HepG2 (cell line): ENCODE data around the gene CNNM1. TPM values are rescaled to one million over a fixed set of nuclear protein-coding genes. Genes with fewer than 3 reads are reported as not detected.

Experiments used
- ATAC-seq: fragments of 200-7000 bp; cut with Tn5 transposase; 3 replicates; pipeline ENCODE4 v1.9.1; 2020; ENCODE audit warnings: mild to moderate bottlenecking, moderate library complexity
- BruUV-seq: library from RNA; stranded (reverse); fragments of 400-500 nt; replicated peaks from 2 replicates; lab custom pipeline; 2021; lab: Mats Ljungman, UMichigan
- CTCF ChIA-PET: fragments of 300-600 bp; formaldehyde crosslinking; extraction: SDS; loops from one replicate; lab custom pipeline; 2021; ENCODE audit warnings: low total read pairs, inconsistent platforms, low intra/inter-chr PET ratio; lab: Yijun Ruan, JAX
- POLR2A ChIA-PET: fragments of 350-600 bp; sonication (Branson Sonifier 250); formaldehyde crosslinking; loops from one replicate; lab custom pipeline; 2020; ENCODE audit warnings: antibody characterized with exemption, inconsistent platforms; lab: Yijun Ruan, JAX
- DNase-seq: peaks from one replicate; pipeline ENCODE4 v3.0.0-alpha.2; 2015; ENCODE audit warnings: low spot score
- FAIRE-seq: peaks from 3 replicates; lab custom pipeline; 2011; peaks lifted over from hg19 to GRCh38; lab: Jason Lieb, UNC
- H2AFZ ChIP-seq: one replicate; pipeline ENCODE4 v1.6.1; 2011; ENCODE audit warnings: low read length, inconsistent platforms
- H3K27ac ChIP-seq: fragments of 300-600 bp; 3 replicates; pipeline ENCODE4 v1.8.0; 2011; ENCODE audit warnings: mixed run types, mild to moderate bottlenecking, mixed read lengths, low read length, inconsistent platforms; ENCODE audit not compliant: insufficient read depth; ENCODE audit errors: extremely low read length
- H3K27me3 ChIP-seq, 2 experiments: fragments of 200-600 bp in 1 of 2; 2 replicates in 1 of 2; 3 replicates in 1 of 2; pipeline versions ENCODE4 v1.6.0 to v1.8.0; 2011; ENCODE audit warnings: low read length in 2 of 2, mild to moderate bottlenecking in 2 of 2, moderate library complexity in 2 of 2, inconsistent platforms in 1 of 2; ENCODE audit not compliant: insufficient read depth in 2 of 2, control insufficient read depth in 1 of 2
- H3K36me3 ChIP-seq, 2 experiments: fragments of 200-600 bp in 1 of 2; replicated peaks in 1 of 2; 2 replicates in 1 of 2; 3 replicates in 1 of 2; pipeline versions ENCODE4 v1.5.1 to v1.8.0; 2011; ENCODE audit warnings: low read length in 2 of 2, inconsistent platforms in 1 of 2; ENCODE audit not compliant: insufficient read depth in 2 of 2, control insufficient read depth in 1 of 2
- H3K4me1 ChIP-seq: 2 replicates; pipeline ENCODE4 v1.5.1; 2012; ENCODE audit warnings: low read length, inconsistent platforms; ENCODE audit not compliant: insufficient read depth
- H3K4me2 ChIP-seq: 2 replicates; pipeline ENCODE4 v1.6.0; 2011; ENCODE audit warnings: low read depth, low read length, inconsistent platforms
- H3K4me3 ChIP-seq, 3 experiments: fragments of 200-600 bp in 1 of 3; sonication (generic), shearing (Covaris generic) in 1 of 3; replicated peaks in 1 of 3; 2 replicates each; pipeline ENCODE4 v1.5.1; 2011 to 2016; ENCODE audit warnings: low read length in 3 of 3, inconsistent platforms in 2 of 3, low read depth in 2 of 3, mild to moderate bottlenecking in 2 of 3, control low read depth in 1 of 3, mixed read lengths in 1 of 3; ENCODE audit not compliant: insufficient read depth in 1 of 3
- H3K79me2 ChIP-seq: one replicate; pipeline ENCODE4 v1.6.1; 2011; ENCODE audit warnings: low read length, inconsistent platforms; ENCODE audit not compliant: insufficient read depth
- H3K9ac ChIP-seq: 2 replicates; pipeline ENCODE4 v1.6.0; 2011; ENCODE audit warnings: mild to moderate bottlenecking, low read depth, low read length, inconsistent platforms; ENCODE audit not compliant: insufficient read depth
- H3K9me3 ChIP-seq: 2 replicates; pipeline ENCODE4 v1.5.1; 2012; ENCODE audit warnings: mild to moderate bottlenecking, low read length
- H4K20me1 ChIP-seq: 2 replicates; pipeline ENCODE4 v1.6.0; 2011; ENCODE audit warnings: inconsistent platforms, mild to moderate bottlenecking, low read length, moderate library complexity; ENCODE audit not compliant: insufficient read depth
- CEBPB ChIP-seq: IDR thresholded peaks from 2 replicates; pipeline ENCODE4 v1.6.1; 2011; ENCODE audit warnings: low read depth, low read length, improper control_type of control experiment, borderline replicate concordance
- GPN1 ChIP-seq: sonication (generic); formaldehyde crosslinking; IDR thresholded peaks from 2 replicates; pipeline ENCODE4 v1.5.1; 2020; ENCODE audit warnings: missing genetic modification reagents, borderline replicate concordance
- MIXL1 ChIP-seq: IDR thresholded peaks from 2 replicates; pipeline ENCODE4 v1.6.1; 2016
- SNAI1 ChIP-seq: sonication (generic); formaldehyde crosslinking; IDR thresholded peaks from 2 replicates; pipeline ENCODE4 v1.5.0; 2020; ENCODE audit warnings: mild to moderate bottlenecking, missing genetic modification reagents, borderline replicate concordance
- ZBTB26 ChIP-seq: IDR thresholded peaks from 2 replicates; pipeline ENCODE4 v1.6.1; 2016; ENCODE audit warnings: missing compliant biosample characterization, missing genetic modification reagents, borderline replicate concordance
- ZBTB38 ChIP-seq: sonication (generic); formaldehyde crosslinking; IDR thresholded peaks from 2 replicates; pipeline ENCODE4 v1.5.1; 2020; ENCODE audit warnings: mild to moderate bottlenecking, missing genetic modification reagents
- ZNF180 ChIP-seq: sonication (generic); formaldehyde crosslinking; IDR thresholded peaks from 2 replicates; pipeline ENCODE4 v1.4.0; 2020; ENCODE audit warnings: low read depth, missing genetic modification reagents, borderline replicate concordance
- ZNF296 ChIP-seq: sonication (generic); formaldehyde crosslinking; conservative IDR thresholded peaks from 2 replicates; pipeline ENCODE4 v1.5.0; 2020; ENCODE audit warnings: mild to moderate bottlenecking, missing genetic modification reagents
- ZNF501 ChIP-seq: sonication (generic); formaldehyde crosslinking; IDR thresholded peaks from 2 replicates; pipeline ENCODE4 v1.5.1; 2020; ENCODE audit warnings: mild to moderate bottlenecking, moderate library complexity, missing genetic modification reagents
- ZNF607 ChIP-seq: sonication (generic); formaldehyde crosslinking; IDR thresholded peaks from 2 replicates; pipeline ENCODE4 v1.5.1; 2020; ENCODE audit warnings: missing genetic modification reagents, mild to moderate bottlenecking, borderline replicate concordance
- ZNF709 ChIP-seq: sonication (generic); formaldehyde crosslinking; IDR thresholded peaks from 2 replicates; pipeline ENCODE4 v1.5.0; 2020; ENCODE audit warnings: mild to moderate bottlenecking, missing genetic modification reagents
- WGBS: methylation state at CpG from one replicate; pipeline ENCODE4 v1.1.6; 2017; ENCODE audit warnings: low lambda C conversion rate; 5-methylcytosine and 5-hydroxymethylcytosine counted together
- in situ Hi-C: cut with HindIII; loops from 2 replicates; pipeline ENCODE4 v1.10.0; 2017; ENCODE audit warnings: low pct_unique_long_range_greater_than_20kb; ENCODE audit not compliant: extremely low pct_ligation_motif_present
- intact Hi-C: fragments of 100-400 bp; cut with micrococcal nuclease; formaldehyde crosslinking; loops from one replicate; pipeline ENCODE4 v1.10.0; 2022; ENCODE audit not compliant: unreplicated experiment
- polyA plus RNA-seq, 8 experiments: library from polyadenylated mRNA; depleted of rRNA in 3 of 8; stranded (reverse) in 7 of 8; unstranded in 1 of 8; fragments of >200 nt; fragmentation: Illumina TruSeq in 4 of 8; extraction: Trizol in 4 of 8; gene quantifications; 2 replicates each; pipeline versions ENCODE4 v1.2.1 to v1.2.3, GENCODE V29; 2011 to 2016; ENCODE audit warnings: low read depth in 4 of 8, missing spikeins in 1 of 8, mixed read lengths in 1 of 8; ENCODE audit not compliant: insufficient read depth in 1 of 8
- total RNA-seq, 5 experiments: library from RNA; depleted of rRNA; stranded (reverse); fragments of >200 nt; fragmentation: Illumina TruSeq; extraction: Trizol; gene quantifications; 2 replicates each; pipeline ENCODE4 v1.2.3, GENCODE V29; 2016; ENCODE audit warnings: low read depth in 1 of 5
- TF ChIP-seq, protein P1 (sequence below): sonication (generic); formaldehyde crosslinking; IDR thresholded peaks from 2 replicates; pipeline ENCODE4 v1.5.1; 2020; ENCODE audit warnings: mild to moderate bottlenecking, missing genetic modification reagents, moderate library complexity
- TF ChIP-seq, protein P2 (sequence below): sonication (generic); formaldehyde crosslinking; IDR thresholded peaks from 2 replicates; pipeline ENCODE4 v1.8.0; 2022; ENCODE audit warnings: missing genetic modification reagents, mild to moderate bottlenecking, inconsistent platforms, borderline replicate concordance

Gene CNNM1
- total and polyA plus RNA-seq, 2 of the 13 experiments (the other 11 are each of a cell fraction or from before 2014, with no cell fraction given), result 4.3 to 9.6 TPM

DNA sequence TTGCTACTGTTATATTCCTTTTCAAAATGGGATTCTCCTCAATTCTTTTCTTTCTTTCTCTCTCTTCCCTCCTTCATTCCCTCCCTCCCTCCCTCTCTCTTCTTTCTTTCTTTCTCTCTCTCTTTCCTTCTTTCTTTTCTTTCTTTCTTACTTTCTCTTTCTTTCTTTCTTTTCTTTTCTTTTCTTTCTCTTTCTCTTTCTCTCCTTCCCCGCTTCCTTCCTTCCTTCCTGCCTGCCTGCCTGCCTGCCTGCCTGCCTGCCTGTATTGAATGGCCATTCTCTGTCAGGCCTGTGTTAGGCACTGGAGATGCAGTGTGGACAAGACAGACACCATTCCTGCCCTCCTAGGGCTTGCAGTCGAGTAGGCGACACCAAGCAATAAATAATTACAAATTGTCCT is 11.5 kb downstream of the CNNM1 start (continued):
- no peak for TF ChIP-seq ZNF180 (CRISPR knock-in tag)
- no peak for TF ChIP-seq ZNF709 (CRISPR knock-in tag)
- TF ChIP-seq SNAI1 (CRISPR knock-in tag), result no peak

- no TSS peak for BruUV-seq
- no peaks in the 10 kb centered on the region for H3K27me3 ChIP-seq
- no peaks in the 10 kb centered on the region for H3K9me3 ChIP-seq
- H2AFZ ChIP-seq, result no peak overlapping the region
- ATAC-seq (no peak), FAIRE-seq (no peak), DNase-seq (no peak)
- H3K4me2 ChIP-seq, result no peak overlapping the region
- intact Hi-C loops (no loop called here), in situ Hi-C loops (no loop called here)
- H3K36me3 ChIP-seq, result no peaks in the 10 kb centered on the region
- POLR2A ChIA-PET, result no interaction called here
- H3K27ac ChIP-seq, result no peak overlapping the region
- CTCF ChIA-PET, result no interaction called here
- no peak overlapping the region for H3K4me3 ChIP-seq
- 42% methylated on average over 3 of the region's 3 CpGs for WGBS
- no peak for TF ChIP-seq GPN1 (CRISPR knock-in tag)
- no peaks in the 10 kb centered on the region for H4K20me1 ChIP-seq
- H3K9ac ChIP-seq, result no peak overlapping the region
- no peaks in the 10 kb centered on the region for H3K79me2 ChIP-seq
- H3K4me1 ChIP-seq, result peaks cover 20% of the 10 kb centered on the region
Measured at GRCh38 chr10:99341248-99341647, 12.1 kb downstream of the CNNM1 start.

DNA sequence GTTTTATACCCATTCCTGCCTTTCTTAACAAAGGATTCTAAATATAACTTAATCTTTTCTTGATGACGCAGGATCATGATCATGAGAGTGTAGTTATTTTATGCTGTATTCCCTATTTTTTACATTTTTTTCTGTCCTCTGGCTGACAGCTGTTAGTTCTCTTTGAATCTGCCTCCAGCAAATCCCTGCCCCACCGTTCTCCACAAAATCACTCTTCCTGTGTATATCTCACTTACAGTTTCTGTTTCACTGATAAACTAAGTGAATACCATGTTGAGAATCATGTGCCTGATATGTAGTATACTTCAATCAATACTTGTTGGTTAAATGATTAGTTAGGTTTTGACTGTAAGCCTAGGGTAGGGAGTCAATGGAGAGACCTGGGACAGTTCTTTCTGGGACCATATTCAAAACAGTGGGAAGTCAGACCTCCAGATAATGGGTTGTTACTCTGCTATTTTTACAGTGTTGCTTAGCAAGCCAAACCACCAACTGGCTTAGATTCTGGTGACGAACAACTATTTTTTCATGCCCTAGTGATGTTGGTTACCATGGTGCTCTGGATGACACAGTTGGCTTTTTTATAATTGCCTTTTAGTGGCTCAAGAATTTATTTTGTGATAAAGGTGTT is 12.8 kb downstream of the CNNM1 start:
- Histone ChIP-seq H3K9me3 (no peaks in the 10 kb centered on the region), H3K79me2 (no peaks in the 10 kb centered on the region), H3K9ac (no peak overlapping the region), H4K20me1 (no peaks in the 10 kb centered on the region), H3K4me1 (peaks cover 18% of the 10 kb centered on the region), H2AFZ (no peak overlapping the region), H3K4me3 (no peak overlapping the region), H3K36me3 (no peaks in the 10 kb centered on the region), H3K27ac (no peak overlapping the region), H3K27me3 (no peaks in the 10 kb centered on the region), H3K4me2 (no peak overlapping the region)
- WGBS, result 84% methylated on average over 3 of the region's 3 CpGs
- no TSS peak for BruUV-seq
- ChIA-PET CTCF (no interaction called here), POLR2A (no interaction called here)
- intact Hi-C loops (no loop called here), in situ Hi-C loops (no loop called here)
- no peak for FAIRE-seq
- no peak for DNase-seq
- ATAC-seq, result no peak
- TF ChIP-seq ZBTB26 (CRISPR knock-in tag) (no peak), ZNF296 (CRISPR knock-in tag) (no peak), CEBPB (no peak), MIXL1 (CRISPR knock-in tag) (no peak), ZNF607 (CRISPR knock-in tag) (no peak), ZBTB38 (CRISPR knock-in tag) (no peak), ZNF501 (no peak)
- TF ChIP-seq, protein P1, sequence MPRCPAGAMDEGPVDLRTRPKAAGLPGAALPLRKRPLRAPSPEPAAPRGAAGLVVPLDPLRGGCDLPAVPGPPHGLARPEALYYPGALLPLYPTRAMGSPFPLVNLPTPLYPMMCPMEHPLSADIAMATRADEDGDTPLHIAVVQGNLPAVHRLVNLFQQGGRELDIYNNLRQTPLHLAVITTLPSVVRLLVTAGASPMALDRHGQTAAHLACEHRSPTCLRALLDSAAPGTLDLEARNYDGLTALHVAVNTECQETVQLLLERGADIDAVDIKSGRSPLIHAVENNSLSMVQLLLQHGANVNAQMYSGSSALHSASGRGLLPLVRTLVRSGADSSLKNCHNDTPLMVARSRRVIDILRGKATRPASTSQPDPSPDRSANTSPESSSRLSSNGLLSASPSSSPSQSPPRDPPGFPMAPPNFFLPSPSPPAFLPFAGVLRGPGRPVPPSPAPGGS (CRISPR knock-in tag), result no peak
- TF ChIP-seq, protein P2, sequence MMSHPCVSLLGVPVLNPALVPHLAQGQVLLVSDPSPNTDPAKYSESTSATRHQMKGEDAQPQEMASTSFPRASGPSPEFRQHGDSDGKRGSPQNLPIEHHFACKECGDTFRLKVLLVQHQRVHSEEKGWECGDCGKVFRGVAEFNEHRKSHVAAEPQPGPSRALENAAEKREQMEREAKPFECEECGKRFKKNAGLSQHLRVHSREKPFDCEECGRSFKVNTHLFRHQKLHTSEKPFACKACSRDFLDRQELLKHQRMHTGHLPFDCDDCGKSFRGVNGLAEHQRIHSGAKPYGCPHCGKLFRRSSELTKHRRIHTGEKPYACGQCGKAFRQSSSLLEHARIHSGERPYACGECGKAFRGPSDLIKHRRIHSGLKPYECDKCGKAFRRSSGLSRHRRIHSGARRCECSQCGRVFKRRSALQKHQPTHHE (CRISPR knock-in tag), result no peak
